ENCODE measurements around the gene ADCY7. TPM values are rescaled to one million over a fixed set of nuclear protein-coding genes. Genes with fewer than 3 reads are reported as not detected.

ADCY7 gene
- polyA plus RNA-seq, 1 experiment, result 13.2 TPM

- DNase-seq (ENCODE audit: low read depth), result no peak
- H3K36me3 ChIP-seq (ENCODE audit: control insufficient read depth, insufficient read depth, low read length), result peaks cover 6% of the 10 kb centered on the region
- no peaks in the 10 kb centered on the region for H3K27me3 ChIP-seq (ENCODE audit: control insufficient read depth, insufficient read depth, low read length)
- no peak overlapping the region for H3K4me3 ChIP-seq (ENCODE audit: low read depth, low read length)
- ChIA-PET CTCF (no interaction called here), POLR2A (no interaction called here)
- no peak for TF ChIP-seq CTCF (IDR thresholded peaks at IDR 0.05; ENCODE audit: insufficient read depth, low read depth, low read length)
Measured at GRCh38 chr16:50292566-50292948, 26.2 kb downstream of the ADCY7 start.

- H3K27me3 ChIP-seq (ENCODE audit: control insufficient read depth, insufficient read depth, low read length), result no peaks in the 10 kb centered on the region
- DNase-seq (ENCODE audit: low read depth), result no peak
- H3K36me3 ChIP-seq (ENCODE audit: control insufficient read depth, insufficient read depth, low read length), result peaks cover 6% of the 10 kb centered on the region
- no peak overlapping the region for H3K4me3 ChIP-seq (ENCODE audit: low read depth, low read length)
- ChIA-PET CTCF (no interaction called here), POLR2A (no interaction called here)
- no peak for TF ChIP-seq CTCF (IDR thresholded peaks at IDR 0.05; ENCODE audit: insufficient read depth, low read depth, low read length)
Measured at GRCh38 chr16:50293041-50293783, 26.9 kb downstream of the ADCY7 start.

- H3K4me3 ChIP-seq (ENCODE audit: low read depth, low read length), result no peak overlapping the region
- peaks cover 6% of the 10 kb centered on the region for H3K36me3 ChIP-seq (ENCODE audit: control insufficient read depth, insufficient read depth, low read length)
- CTCF ChIA-PET, result no interaction called here
- no peak for TF ChIP-seq CTCF (IDR thresholded peaks at IDR 0.05; ENCODE audit: insufficient read depth, low read depth, low read length)
- no peaks in the 10 kb centered on the region for H3K27me3 ChIP-seq (ENCODE audit: control insufficient read depth, insufficient read depth, low read length)
- POLR2A ChIA-PET, result no interaction called here
- no peak for DNase-seq (ENCODE audit: low read depth)
Measured at GRCh38 chr16:50293994-50294855, 27.9 kb downstream of the ADCY7 start.

GRCh38 chr16:50294955-50295354, 28.6 kb downstream of the ADCY7 start:
- Histone ChIP-seq H3K4me3 (ENCODE audit: low read depth, low read length) (no peak overlapping the region), H3K36me3 (ENCODE audit: control insufficient read depth, insufficient read depth, low read length) (peaks cover 6% of the 10 kb centered on the region), H3K27me3 (ENCODE audit: control insufficient read depth, insufficient read depth, low read length) (no peaks in the 10 kb centered on the region)
- TF ChIP-seq CTCF (IDR thresholded peaks at IDR 0.05; ENCODE audit: insufficient read depth, low read depth, low read length), result no peak
- CTCF ChIA-PET, result no interaction called here
- no peak for DNase-seq (ENCODE audit: low read depth)
- POLR2A ChIA-PET, result no interaction called here

- TF ChIP-seq CTCF (IDR thresholded peaks at IDR 0.05; ENCODE audit: insufficient read depth, low read depth, low read length), result no peak
- DNase-seq (ENCODE audit: low read depth), result no peak
- peaks cover 6% of the 10 kb centered on the region for H3K36me3 ChIP-seq (ENCODE audit: control insufficient read depth, insufficient read depth, low read length)
- no peak overlapping the region for H3K4me3 ChIP-seq (ENCODE audit: low read depth, low read length)
- ChIA-PET POLR2A (no interaction called here), CTCF (no interaction called here)
- no peaks in the 10 kb centered on the region for H3K27me3 ChIP-seq (ENCODE audit: control insufficient read depth, insufficient read depth, low read length)
Measured at GRCh38 chr16:50295541-50296132, 29.3 kb downstream of the ADCY7 start.

Data from BJ (cell line).